Skin of body (tissue), 2 donors: ENCODE data around the gene AOAH. TPM values are rescaled to one million over a fixed set of nuclear protein-coding genes. Genes with fewer than 3 reads are reported as not detected.

ENCODE experiments used
- DNase-seq: peaks from one replicate; lab custom pipeline; 2025; lab: John Stamatoyannopoulos, UW
- total RNA-seq: library from RNA; depleted of rRNA; stranded (reverse); fragments of >200 nt; gene quantifications from one replicate; pipeline ENCODE4 v1.2.3, GENCODE V29; 2014

The AOAH gene
- total RNA-seq, 1 donor from 2014 or later = 5.8 TPM

DNA sequence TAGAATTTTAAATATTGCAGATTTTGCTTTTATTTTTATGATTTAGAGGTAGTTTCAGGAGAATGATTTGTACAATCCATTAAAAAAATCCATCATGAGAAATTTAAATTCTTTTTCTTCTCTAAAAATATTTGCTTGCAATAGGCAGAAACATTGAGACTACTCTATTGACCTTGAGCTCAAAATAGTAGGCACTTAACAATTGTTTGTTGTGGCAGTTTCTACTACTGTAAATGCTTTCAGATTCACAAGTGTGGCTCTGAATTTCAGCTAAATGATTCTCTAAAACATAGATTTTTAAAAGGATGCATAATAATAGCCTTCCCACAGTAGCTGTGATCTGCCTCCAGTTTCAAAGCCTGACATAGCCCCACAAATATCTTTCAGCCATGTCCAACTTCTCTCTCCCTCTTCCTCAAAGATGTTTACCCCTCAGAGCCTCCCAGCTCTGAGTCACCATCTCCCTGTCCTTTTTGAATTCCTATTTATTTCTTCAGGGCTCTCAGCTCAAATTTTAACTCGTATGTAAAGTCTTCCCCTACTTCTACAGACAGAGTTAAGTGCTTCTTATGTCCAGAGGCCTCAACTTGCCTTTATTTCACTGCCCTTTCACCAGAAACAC is 160.5 kb downstream of the AOAH start:
- DNase-seq = no peak

DNA sequence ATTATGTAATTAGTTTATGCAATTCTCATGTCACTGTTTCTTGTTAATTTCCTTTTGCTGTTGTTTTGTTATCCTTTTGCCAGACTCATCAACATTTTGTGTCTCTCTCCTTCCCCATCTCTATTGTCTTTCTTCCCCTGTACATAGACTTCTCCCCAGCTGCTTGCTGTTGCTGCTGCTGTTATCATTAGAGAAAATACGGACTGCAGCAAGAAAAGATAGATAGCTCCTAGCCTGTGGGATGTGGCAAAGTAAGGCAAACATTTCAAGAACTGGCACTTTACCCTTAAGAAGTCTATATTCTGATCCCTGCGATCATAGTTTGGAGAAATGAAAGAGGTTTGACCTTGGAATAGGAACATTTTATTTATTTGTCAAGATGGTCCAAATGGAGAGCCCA is 162.2 kb downstream of the AOAH start:
- DNase-seq = no peak

DNA sequence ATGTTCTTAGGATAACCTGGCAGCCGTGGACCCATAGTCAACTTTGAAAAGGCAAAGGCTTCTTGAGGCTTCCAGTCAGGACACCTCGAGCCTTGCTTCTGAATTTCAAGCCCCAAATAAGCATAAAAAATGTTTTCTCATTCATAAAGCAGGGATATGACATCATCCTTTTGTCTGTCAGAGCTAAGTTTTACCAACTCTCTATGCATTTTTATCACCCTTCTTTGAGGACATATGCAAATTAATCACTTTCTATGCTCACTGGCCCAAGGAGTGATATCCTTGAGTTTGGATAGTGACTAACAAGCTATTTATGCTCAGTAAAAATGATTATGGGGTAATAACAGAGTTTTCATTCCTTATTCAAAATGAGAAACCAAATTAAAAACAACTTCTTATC is 175.3 kb downstream of the AOAH start:
- no peak for DNase-seq

DNA sequence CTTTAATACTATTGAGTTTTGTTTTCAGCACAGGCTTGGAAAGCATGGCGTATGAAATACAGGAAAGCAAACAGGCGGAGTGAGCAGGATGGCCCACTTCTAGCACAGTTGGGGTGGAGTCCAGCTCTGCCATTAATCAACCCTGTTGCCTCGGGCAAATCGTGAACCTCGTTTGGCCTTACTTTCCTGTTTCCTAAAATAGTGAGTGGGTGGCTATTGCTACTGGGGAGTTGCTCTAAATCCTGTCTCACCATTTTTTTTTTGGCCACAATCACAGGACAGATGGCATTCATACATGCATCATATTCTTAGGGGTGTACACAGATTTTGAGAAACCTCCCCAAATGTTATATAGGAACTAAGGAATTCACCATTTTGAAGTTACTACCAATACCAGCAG is 176.9 kb downstream of the AOAH start:
- no peak for DNase-seq

DNA sequence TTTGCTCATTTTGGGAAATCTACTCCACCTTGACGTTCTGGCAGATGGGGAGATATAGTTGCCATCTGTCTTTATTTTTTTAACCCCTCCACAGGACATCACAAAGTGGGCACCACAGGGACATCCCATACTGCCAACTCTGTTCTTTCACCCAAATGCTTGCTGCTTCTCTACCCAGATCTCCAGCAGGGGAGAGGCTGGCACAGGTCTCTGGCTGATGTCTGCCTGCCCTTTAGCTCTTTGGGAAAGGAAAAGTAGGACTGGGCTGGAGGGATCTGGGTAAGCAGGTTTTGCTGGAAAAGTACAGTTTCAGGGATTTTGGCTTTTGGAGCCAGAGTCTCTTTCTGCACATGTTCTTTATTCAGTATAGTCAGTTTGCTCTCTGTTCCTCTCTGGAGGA is 178.0 kb downstream of the AOAH start:
- no peak for DNase-seq

DNA sequence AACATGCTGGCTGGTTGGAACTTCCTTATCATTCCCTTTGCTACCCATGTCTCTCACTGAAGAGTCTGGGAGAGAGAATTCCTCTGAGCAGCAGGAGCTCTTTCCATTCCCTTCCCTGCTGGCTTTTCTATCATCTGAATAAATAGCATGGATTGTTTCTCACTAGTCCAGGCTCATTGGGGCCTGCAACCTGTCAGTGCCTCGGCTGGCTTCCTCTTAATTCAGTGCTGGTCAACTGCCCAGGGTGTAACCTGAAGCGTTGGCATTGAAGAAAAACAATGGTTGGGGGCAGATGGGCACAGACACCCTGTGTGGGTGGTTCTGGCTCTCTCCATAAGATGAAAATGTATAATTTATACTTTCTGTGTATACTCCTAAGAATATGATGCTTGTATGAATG is 179.0 kb downstream of the AOAH start:
- no peak for DNase-seq

DNA sequence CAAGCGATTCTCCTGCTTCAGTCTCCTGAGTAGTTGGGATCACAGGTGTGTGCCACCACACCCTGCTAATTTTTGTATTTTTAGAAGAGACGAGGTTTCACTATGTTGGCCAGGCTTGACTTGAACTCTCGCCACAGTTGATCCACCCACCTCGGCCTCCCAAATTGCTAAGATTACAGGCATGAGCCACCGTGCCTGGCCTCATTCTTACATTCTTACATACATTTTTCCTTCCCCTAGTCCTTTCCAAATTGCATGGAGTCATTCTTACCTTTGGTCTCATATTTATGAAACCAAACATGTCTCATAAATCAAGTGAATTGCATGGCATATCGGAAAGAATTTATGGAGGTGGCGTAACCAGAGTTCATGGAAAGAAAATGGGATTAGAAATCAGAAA is 186.2 kb downstream of the AOAH start:
- no peak for DNase-seq

DNA sequence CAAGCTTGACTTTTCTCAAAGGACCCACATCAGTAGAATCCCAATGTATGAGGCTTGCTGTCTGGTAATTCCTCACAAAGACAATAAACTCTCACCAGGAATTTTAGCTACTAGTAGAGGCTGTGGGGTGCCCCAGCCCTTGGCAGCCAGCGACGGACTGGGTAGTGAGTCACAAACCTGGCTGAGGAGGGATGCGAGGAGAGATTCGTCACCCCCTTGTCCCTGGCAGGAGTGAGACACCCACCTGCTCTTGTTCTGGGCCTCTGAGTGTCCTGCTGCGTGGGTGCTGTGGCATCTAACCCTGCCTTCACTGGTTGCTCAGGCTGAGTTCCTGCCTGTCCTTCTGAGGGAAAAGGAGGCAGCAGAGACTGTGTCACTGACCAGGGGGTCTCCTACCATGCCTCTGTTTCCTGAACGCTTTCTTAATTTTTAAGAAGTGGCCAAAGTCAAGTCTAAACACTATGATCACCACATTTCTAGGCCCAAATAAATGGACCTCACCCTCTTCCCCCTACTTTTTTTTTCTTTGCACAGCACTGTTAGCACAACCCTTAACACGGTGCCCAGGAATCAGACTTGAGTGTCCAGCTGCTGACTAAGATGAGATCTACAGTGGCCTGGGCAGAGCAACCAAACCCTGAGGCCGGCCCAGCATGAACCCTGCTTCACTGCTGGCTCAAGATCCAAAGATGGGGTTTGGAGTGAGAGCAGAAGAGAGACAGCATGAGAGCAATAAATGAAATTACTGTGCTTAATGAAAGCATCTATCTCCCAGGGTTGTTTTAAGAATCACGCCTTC is 188.2 kb downstream of the AOAH start:
- DNase-seq = no peak

DNA sequence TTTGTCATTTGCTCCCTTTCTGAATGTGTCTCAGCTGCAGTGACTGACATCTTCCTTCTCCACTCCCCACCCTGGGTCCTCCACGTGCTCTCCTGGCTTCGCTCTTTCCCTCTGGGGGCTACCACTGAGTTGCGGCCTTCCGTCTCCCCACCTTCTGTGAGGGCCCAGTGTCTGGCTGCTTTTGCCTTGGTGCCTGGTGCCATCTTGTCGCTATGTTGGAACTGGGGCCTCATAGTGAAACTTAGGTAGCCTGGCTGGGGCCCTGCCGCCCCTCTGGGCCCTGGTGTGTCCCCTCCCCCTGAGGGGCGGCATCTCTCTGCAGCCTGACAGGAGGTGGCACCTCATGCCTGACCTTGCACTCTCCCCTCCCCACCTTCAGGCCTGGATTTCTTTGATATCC is 190.6 kb downstream of the AOAH start:
- DNase-seq = no peak

DNA sequence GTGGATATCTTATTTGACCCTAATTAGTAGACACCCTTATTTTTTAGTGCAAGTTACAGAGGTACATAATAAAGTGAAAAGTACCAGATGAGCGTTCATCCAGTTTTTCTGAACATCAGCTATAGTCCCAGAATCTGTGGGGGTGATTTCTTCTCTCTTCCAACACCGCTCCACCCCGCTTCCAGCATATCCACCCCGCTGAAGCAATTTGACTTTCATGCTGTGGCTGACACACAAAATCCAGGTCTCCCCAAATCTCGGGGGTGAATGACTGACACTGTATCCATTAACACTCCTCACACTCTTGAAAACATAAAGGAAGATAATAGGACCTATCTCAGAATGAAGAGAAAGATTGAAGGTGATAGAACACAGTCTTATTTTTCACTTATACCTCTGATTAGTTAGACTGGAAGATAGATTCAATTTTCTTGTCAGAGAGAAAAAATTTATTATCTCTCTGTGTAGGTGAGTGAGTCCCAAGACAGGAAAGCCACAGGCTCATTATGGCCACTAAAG is 191.3 kb downstream of the AOAH start:
- DNase-seq = no peak

DNA sequence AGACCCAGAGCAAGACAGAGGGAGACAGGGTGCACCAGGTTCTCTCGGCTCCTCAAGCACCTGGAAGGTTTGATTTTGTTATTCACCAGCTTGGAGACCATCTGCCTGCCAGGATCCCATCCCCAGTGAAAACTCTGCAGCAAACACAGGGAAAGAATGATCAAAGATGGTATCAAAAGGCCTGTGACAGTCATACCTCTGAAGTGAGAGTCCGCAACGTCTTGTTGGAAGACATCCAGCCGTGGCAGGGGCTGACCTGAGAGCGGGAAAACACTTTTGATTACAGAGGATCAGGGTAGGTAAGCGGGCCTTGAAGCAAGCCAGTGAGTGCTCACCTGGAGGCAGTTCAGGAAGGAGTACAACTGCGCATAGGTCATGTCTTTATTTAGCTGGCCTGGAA is 192.3 kb downstream of the AOAH start:
- DNase-seq = no peak

DNA sequence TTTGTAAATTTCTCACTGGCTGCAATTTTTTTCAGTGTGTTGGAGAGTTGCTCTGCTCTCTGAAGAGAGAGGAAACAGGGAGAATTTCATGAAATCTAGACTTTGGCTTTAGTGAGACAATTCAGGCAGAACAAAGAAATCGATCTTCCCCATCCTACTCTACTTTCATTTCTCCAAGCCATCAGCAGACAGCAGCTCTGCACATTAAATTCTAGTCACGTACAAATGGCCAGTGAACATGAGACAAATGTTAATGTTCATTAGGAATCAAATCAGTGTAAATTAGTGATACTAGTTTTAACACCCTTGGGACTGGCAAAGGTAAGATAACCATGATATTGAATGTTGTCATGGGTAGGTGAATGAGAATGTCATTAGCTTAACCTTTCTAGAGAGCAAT is 193.8 kb downstream of the AOAH start:
- no peak for DNase-seq

DNA sequence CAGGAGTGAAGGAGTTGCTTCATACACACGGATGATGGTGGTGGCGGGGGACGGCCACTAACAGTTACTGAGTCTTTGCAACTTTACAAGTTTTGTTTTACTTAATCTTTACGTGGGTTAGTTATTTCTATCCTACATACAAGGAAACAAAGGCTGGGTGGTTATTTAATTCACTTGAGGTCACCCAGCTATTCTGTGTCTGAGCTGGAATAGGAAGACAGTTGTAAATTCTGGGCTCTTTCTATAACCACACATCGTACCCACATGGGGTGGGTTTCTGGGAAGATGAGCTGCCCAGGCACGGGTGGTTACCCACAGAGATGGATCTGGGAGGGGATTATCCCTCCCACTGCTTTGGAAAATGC is 196.8 kb downstream of the AOAH start:
- no peak for DNase-seq

DNA sequence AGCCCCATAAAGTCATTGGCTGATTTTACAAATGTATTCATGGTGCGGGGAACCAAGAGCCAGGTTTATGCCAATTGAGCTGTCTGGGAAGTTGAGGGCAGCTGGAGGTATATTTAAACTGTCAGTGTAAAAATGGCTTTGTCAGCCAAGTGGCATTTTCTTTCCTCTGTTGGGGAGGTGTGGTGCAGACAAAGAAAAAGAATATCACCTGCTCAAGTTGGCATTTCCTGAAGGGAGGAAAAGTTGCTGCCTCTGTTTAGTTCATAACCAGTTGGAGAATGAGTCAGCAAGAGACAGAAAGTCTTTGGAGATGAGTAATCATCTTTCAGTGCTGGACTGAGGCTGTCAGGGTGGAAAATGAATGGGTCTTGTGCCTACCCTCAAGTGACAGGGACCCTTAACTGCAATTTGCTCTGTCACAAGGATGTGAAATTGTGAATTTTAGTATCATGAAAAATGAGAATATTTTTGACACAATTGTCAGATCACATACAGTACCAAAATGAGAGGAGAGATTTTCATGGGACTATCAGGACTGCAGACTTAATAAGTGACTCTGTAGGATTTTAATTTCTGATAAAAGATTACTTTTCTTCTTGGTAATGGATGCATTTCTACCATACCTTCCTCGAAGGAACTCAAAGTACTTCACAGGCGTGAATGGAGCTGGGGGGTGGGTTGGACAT is 197.3 kb downstream of the AOAH start:
- DNase-seq = no peak

DNA sequence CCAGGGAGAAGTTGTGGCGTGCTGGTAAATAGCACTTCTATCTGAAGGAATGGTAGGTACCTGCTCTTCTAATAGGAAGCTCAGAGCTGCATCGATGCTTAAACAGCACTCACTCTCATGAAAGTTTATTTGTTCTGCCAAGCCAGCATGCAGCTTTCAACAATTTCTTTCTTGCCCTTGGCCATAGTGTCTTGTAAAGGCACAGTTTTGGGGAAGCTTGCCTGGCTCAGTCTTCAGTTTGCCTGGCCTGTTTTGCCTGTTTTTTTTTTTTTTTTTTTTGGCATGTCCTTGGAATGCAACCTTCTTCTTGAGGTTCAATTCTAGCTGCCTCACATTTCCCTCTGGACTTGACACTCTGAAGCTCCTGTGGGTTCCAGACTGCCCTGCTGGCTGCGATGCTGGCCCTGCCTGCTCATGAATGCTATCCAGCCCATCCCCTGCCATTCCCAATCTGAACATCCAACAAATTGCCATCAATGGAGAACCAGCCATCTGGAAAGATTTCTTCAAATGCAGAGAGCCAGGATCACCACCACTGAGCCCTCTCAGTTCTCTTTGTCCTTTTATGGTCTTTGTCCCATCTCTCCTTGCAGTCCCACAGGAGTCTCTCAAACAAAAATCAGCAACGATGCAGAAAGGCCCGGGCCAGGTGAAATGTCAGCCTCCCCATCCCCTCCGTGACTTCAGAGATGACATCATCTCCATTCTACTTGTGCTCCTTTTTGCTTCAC is 200.8 kb downstream of the AOAH start:
- DNase-seq = no peak

DNA sequence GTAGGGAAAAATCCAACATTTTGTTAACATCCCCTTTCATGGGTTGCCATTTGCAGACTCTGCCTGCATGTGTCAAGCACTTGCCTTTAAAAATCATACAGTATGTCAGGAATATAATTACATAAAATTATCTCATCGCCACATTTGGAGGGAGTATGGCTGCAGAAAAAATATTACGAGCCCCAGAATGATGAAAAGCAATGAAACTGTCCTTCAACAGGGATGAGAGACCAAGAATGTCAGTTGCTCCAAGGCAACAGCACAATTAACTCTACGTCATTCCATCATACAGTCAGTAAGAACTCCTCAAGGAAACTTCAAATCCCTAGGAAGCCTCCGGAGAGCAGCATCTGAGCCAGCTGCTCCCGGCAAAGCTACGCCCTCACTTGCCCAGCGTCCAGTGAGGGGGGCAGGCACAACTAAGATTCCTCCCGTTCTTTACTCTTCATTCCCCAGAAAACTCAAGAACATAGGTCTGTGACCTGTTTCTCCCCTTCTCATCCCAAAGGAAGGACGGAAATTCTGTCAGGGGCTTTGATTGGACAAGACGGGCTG is 201.8 kb downstream of the AOAH start:
- DNase-seq = no peak

DNA sequence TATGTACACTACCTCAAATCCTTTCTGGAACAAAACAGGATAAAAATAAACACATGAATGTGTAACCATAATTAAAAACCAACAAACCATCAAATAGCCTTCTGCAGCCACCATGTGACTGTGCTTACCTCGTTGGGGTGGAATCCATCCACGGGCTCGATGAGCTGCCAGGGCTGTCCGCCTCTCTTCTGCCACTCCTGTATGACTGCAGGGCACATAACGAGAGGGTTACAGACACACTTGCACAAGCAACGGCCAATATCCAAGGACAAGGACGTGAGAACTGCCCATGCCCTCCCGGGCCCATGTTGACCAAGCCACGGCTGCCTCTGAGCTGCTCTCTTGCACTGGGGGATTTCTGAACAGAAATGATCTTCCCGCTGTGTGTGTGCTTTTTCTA is 202.4 kb downstream of the AOAH start:
- DNase-seq = no peak

DNA sequence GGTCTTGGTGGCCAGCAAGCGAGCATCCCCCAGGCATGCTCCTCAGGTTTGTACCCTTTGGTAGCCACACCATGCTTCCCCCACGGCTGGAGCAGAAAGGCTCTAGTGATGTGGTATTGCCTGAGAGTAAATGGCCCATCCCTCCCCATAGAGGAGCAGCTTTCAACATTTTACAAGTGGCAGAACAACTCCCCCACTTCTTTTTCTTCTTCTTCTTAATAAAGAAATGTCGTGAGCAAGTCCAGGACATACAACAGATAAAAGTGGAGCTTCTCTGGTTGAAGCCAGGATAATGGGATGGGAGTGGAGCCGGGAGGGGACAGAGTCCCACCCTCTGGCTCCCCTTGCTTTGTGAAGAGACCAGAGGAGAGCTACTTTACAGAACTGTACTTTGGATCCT is 203.2 kb downstream of the AOAH start:
- DNase-seq = no peak

DNA sequence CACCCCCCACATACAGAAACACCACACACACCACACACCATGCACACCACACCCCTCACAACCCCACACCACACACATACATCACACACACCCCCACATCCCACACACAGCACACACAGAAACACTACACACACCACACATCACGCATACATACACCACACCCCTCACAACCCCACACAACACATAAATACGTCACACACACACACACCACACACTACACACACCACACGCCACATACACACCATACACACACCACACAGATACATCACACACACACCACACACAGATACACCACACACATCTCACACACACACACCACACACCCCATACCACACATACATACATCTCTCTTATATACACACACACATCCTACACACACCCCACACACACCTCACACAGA is 208.4 kb downstream of the AOAH start:
- no peak for DNase-seq

DNA sequence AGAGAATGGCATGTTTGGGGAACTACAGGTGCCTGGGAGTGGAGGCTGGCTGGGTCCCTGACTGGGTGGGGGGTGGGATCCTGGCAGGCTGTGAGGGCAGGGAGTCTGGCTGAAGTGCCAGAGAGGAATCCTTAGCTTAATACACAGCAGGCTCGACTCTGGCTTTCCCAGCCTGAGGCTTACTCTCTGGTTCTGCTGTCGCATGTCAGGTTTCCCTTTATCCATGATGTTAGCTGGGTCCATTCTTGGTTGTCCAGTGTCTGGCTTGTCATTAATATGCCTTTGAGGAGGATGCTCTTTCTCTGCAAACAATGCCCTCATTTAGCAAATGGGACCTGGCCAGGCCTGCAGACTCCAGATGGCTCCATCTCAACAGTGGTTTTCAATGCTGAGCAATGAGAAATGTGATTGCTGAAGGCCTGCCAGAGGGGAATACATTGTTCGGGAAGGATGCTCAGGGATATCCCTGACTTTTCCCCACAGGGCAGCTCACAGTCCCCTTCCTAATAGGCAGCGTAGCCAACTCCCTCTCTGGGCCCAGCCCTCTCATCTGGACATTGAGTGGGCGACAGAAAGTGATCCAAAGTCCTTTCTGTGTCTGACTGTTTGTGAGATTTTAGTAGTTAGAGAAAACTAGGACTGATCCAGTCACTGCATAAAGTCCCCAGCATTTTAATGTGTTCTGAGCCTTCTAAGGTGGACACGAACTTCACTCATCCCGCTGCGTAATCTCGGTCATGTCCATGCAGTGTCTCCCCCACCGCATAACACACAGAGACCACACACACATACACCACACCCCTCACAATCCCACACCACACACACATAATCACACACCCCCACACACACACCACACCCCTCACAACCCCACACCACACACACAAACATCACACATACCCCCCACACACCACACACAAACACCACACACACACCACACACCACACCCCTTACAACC is 209.7 kb downstream of the AOAH start:
- no peak for DNase-seq
